ENCODE data around the gene ASIC2. TPM values are rescaled to one million over a fixed set of nuclear protein-coding genes. Genes with fewer than 3 reads are reported as not detected.

The ASIC2 gene
- total RNA-seq, 1 experiment from 2014 or later, result not detected

- Histone ChIP-seq H2AFZ (ENCODE audit: low read depth, low read length, poor library complexity, severe bottlenecking) (no peak overlapping the region), H3K36me3 (ENCODE audit: control insufficient read depth in 1 of 2, insufficient read depth in 2 of 2, low read length in 2 of 2) (no peaks in the 10 kb centered on the region), H4K20me1 (ENCODE audit: insufficient read depth) (no peaks in the 10 kb centered on the region), H3K9me3 (ENCODE audit: control insufficient read depth in 1 of 2, insufficient read depth in 1 of 2, low read depth in 1 of 2, low read length in 2 of 2) (no peaks in the 10 kb centered on the region; a peak in 1 of 4 replicates), H3K9me2 (ENCODE audit: insufficient read depth) (no peaks in the 10 kb centered on the region), H3K9ac (ENCODE audit: low read length) (no peak overlapping the region), H3K4me3 (replicated peaks in 1 of 2; ENCODE audit: low read depth in 1 of 2, low read length in 2 of 2) (no peak overlapping the region), H3K27me3 (ENCODE audit: insufficient read depth, low read length) (no peaks in the 10 kb centered on the region), H3K27ac (ENCODE audit: low read depth, low read length) (no peak overlapping the region), H3K4me2 (ENCODE audit: low read length) (no peak overlapping the region), H3K4me1 (ENCODE audit: control insufficient read depth in 1 of 2, insufficient read depth in 2 of 2, low read length in 2 of 2) (no peaks in the 10 kb centered on the region), H3K79me2 (ENCODE audit: insufficient read depth, low read length) (no peaks in the 10 kb centered on the region)
- no peak for ATAC-seq
- no TSS peak for BruUV-seq (replicated peaks)
- intact Hi-C loops (cut with micrococcal nuclease), result no loop called here
- ChIA-PET CTCF (no interaction called here), RAD21 (ENCODE audit: low non-redundant PET in 1 of 2, low total read pairs in 2 of 2, uncharacterized antibody in 2 of 2, unreplicated experiment in 2 of 2) (no interaction called here), POLR2A (no interaction called here)
- TF ChIP-seq CEBPB (IDR thresholded peaks at IDR 0.05; ENCODE audit: low read depth) (no peak), CTCF (IDR thresholded peaks at IDR 0.05 in 2 of 3, conservative IDR thresholded peaks at IDR 0.05 in 1 of 3; ENCODE audit: borderline replicate concordance in 1 of 3, insufficient read depth in 1 of 3, low read depth in 2 of 3, low read length in 2 of 3) (no peak), RAD21 (IDR thresholded peaks at IDR 0.05; ENCODE audit: low read depth) (no peak), EZH2 (IDR thresholded peaks at IDR 0.05) (no peak), FOSL1 (IDR thresholded peaks at IDR 0.05; ENCODE audit: low read depth) (no peak), SRF (IDR thresholded peaks at IDR 0.05; ENCODE audit: low read depth) (no peak), POLR2AphosphoS5 (IDR thresholded peaks at IDR 0.05; ENCODE audit: low read depth, low read length) (no peak), ZNF274 (IDR thresholded peaks at IDR 0.05; ENCODE audit: low read depth, low read length) (no peak), SP1 (IDR thresholded peaks at IDR 0.05; ENCODE audit: low read depth) (no peak), YY1 (IDR thresholded peaks at IDR 0.05; ENCODE audit: extremely low read depth, insufficient replicate concordance, low read depth, low read length) (no peak), REST (IDR thresholded peaks at IDR 0.05; ENCODE audit: low read depth) (no peak), CBX3 (IDR thresholded peaks at IDR 0.05; ENCODE audit: low read depth) (no peak), EZH2phosphoT487 (IDR thresholded peaks at IDR 0.05; ENCODE audit: borderline replicate concordance) (no peak), TCF7L2 (IDR thresholded peaks at IDR 0.05; ENCODE audit: borderline replicate concordance, extremely low read depth, insufficient read depth, insufficient read length) (no peak), ZFX (IDR thresholded peaks at IDR 0.05) (no peak), ZBTB33 (IDR thresholded peaks at IDR 0.05; ENCODE audit: extremely low read depth, insufficient replicate concordance, low read length) (no peak), ELF1 (IDR thresholded peaks at IDR 0.05; ENCODE audit: borderline replicate concordance, low read depth) (no peak), JUND (IDR thresholded peaks at IDR 0.05) (no peak)
- no peak for DNase-seq (ENCODE audit: low read depth, low spot score)
These were observed 704 bp downstream of the ASIC2 start for GRCh38 chr17:33292201-33292980.
